K562 (cell line): ENCODE data around the gene EHD2.

Source experiments
- CHD1 ChIP-seq: fragments of 200-600 bp; sonication (generic); IDR thresholded peaks from one replicate; pipeline ENCODE4 v1.6.1; 2012; ENCODE audit warnings: mild to moderate bottlenecking, moderate library complexity, low read length, inconsistent platforms
- CTCF ChIP-seq, 3 experiments: IDR thresholded peaks in 2 of 3; conservative IDR thresholded peaks in 1 of 3; 2 replicates each; pipeline ENCODE4 v1.5.1; 2011 to 2012; ENCODE audit warnings: low read length in 3 of 3, mild to moderate bottlenecking in 3 of 3, control low read depth in 2 of 3, improper control_type of control experiment in 1 of 3, inconsistent platforms in 1 of 3, low read depth in 1 of 3, mixed read lengths in 1 of 3, moderate library complexity in 1 of 3; ENCODE audit not compliant: insufficient read depth in 2 of 3
- GABPB1 ChIP-seq: sonication (generic); formaldehyde crosslinking; IDR thresholded peaks from 2 replicates; pipeline ENCODE4 v1.8.0; 2022; ENCODE audit warnings: mild to moderate bottlenecking, missing genetic modification reagents
- KDM1A ChIP-seq, 2 experiments: fragments of 450-650 bp; IDR thresholded peaks; 2 replicates each; pipeline ENCODE4 v1.6.1; 2016; ENCODE audit warnings: mild to moderate bottlenecking in 2 of 2
- TEAD4 ChIP-seq, 2 experiments: sonication (generic) in 1 of 2; formaldehyde crosslinking in 1 of 2; IDR thresholded peaks; 2 replicates each; pipeline versions ENCODE4 v1.6.1 to v1.8.0; 2012 to 2022; ENCODE audit warnings: borderline replicate concordance in 1 of 2, inconsistent platforms in 1 of 2, low read length in 1 of 2, mild to moderate bottlenecking in 1 of 2, missing genetic modification reagents in 1 of 2
- ZNF561 ChIP-seq: fragments of 450-650 bp; formaldehyde crosslinking; conservative IDR thresholded peaks from 2 replicates; pipeline ENCODE4 v1.4.0; 2020; ENCODE audit warnings: mild to moderate bottlenecking, moderate library complexity

GRCh38 chr19:47714339-47714738, 1.1 kb downstream of the EHD2 start:
- no peak for TF ChIP-seq ZNF561
- no peak for TF ChIP-seq CHD1
- no peak for TF ChIP-seq GABPB1 (CRISPR knock-in tag)
- TF ChIP-seq TEAD4 (IDR thresholded peaks at IDR 0.05; ENCODE audit: low read length): no peak
- TF ChIP-seq TEAD4 (CRISPR knock-in tag; IDR thresholded peaks at IDR 0.05; ENCODE audit: borderline replicate concordance): no peak
- no peak for TF ChIP-seq CTCF (IDR thresholded peaks at IDR 0.05 in 2 of 3, conservative IDR thresholded peaks at IDR 0.05 in 1 of 3; ENCODE audit: insufficient read depth in 2 of 3, low read depth in 1 of 3, low read length in 3 of 3)
- TF ChIP-seq KDM1A (IDR thresholded peaks at IDR 0.05): no peak
